ENCODE data around the gene RAMAC.
"Not testable (repeated sequence)": the region's sequence is repeated elsewhere in the genome, so short reads cannot be mapped to it uniquely, and the experiment has no call there.

Gene RAMAC

GRCh38 chr15:82969353-82969752, 16.7 kb upstream of the RAMAC start:
- no peak for DNase-seq

GRCh38 chr15:82970078-82970686, 15.8 kb upstream of the RAMAC start:
- DNase-seq: no peak

GRCh38 chr15:82970696-82971095, 15.3 kb upstream of the RAMAC start:
- no peak for DNase-seq

- no peak for DNase-seq
These were observed 14.6 kb upstream of the RAMAC start for GRCh38 chr15:82971218-82971984.

- DNase-seq: no peak
These were observed 13.0 kb upstream of the RAMAC start for GRCh38 chr15:82972990-82973389.

GRCh38 chr15:82977076-82977475, 8.9 kb upstream of the RAMAC start:
- no peak for DNase-seq

GRCh38 chr15:82978438-82978837, 7.6 kb upstream of the RAMAC start:
- no peak for DNase-seq

GRCh38 chr15:82979726-82980125, 6.3 kb upstream of the RAMAC start:
- no peak for DNase-seq

- no peak for DNase-seq
These were observed 5.0 kb upstream of the RAMAC start for GRCh38 chr15:82980981-82981380.

- DNase-seq: peak; percentile 22
These were observed 401 bp downstream of the RAMAC start for GRCh38 chr15:82986442-82986780.

- no peak for DNase-seq
These were observed 6.5 kb downstream of the RAMAC start for GRCh38 chr15:82992436-82992998.

GRCh38 chr15:82993144-82993543, 7.1 kb downstream of the RAMAC start:
- no peak for DNase-seq

GRCh38 chr15:82995076-82995475, 9.1 kb downstream of the RAMAC start:
- DNase-seq: no peak

- no peak for DNase-seq
These were observed 9.9 kb downstream of the RAMAC start for GRCh38 chr15:82995938-82996337.

GRCh38 chr15:82999426-82999825, 13.4 kb downstream of the RAMAC start:
- DNase-seq: no peak

- peak; percentile 25 for DNase-seq
These were observed 14.1 kb downstream of the RAMAC start for GRCh38 chr15:82999905-83000671.

GRCh38 chr15:83000672-83001031, 14.6 kb downstream of the RAMAC start:
- not testable (repeated sequence) for DNase-seq

GRCh38 chr15:83010709-83011270, 24.8 kb downstream of the RAMAC start:
- DNase-seq: peak; percentile 73

GRCh38 chr15:83011271-83012075, 25.5 kb downstream of the RAMAC start, which contains the start of gene C15orf40:
C15orf40 (minus strand) TSS chr15:83011639; CDS start chr15:83011607, 32 bp downstream.
- DNase-seq: peak; percentile 92

- no peak for DNase-seq
These were observed 26.0 kb downstream of the RAMAC start for GRCh38 chr15:83012076-83012426.

GRCh38 chr15:83012636-83013035, 26.6 kb downstream of the RAMAC start:
- DNase-seq: no peak

GRCh38 chr15:83014205-83014653, 28.2 kb downstream of the RAMAC start:
- no peak for DNase-seq
